Fibroblast of lung (primary cell): Measurements from ENCODE around the gene APBB1IP.

ENCODE experiments used
- CTCF ChIP-seq, 2 donors: IDR thresholded peaks in 1 of 2; conservative IDR thresholded peaks in 1 of 2; 1 replicate in 1 of 2; 2 replicates in 1 of 2; pipeline ENCODE4 v1.5.1; 2011 to 2012; ENCODE audit warnings: low read length in 2 of 2, control low read depth in 1 of 2, inconsistent platforms in 1 of 2, low read depth in 1 of 2, mild to moderate bottlenecking in 1 of 2
- EZH2 ChIP-seq: IDR thresholded peaks from 2 replicates; pipeline ENCODE4 v1.5.1; 2012; ENCODE audit warnings: low read length, control low read depth, mild to moderate bottlenecking; ENCODE audit errors: missing control alignments

- TF ChIP-seq CTCF (conservative IDR thresholded peaks at IDR 0.05 in 1 of 2, IDR thresholded peaks at IDR 0.05 in 1 of 2; ENCODE audit: low read depth in 1 of 2, low read length in 2 of 2) = no peak
- TF ChIP-seq EZH2 = no peak
Measured at GRCh38 chr10:26543567-26544306, 105.6 kb downstream of the APBB1IP start.
